Measurements from ENCODE around the gene CNMD. TPM values are rescaled to one million over a fixed set of nuclear protein-coding genes. Genes with fewer than 3 reads are reported as not detected.

CNMD gene
- total and polyA plus RNA-seq, 2 of the 8 experiments (the other 6 are each of a cell fraction or from before 2014, with no cell fraction given): 87.4 to 113 TPM

GRCh38 chr13:52712385-52712784 lies 27.2 kb downstream of the CNMD start:
- H4K20me1 ChIP-seq (replicated peaks in 1 of 2; ENCODE audit: control insufficient read depth in 1 of 2, insufficient read depth in 2 of 2, low read length in 2 of 2): no peaks in the 10 kb centered on the region
- H4K5ac ChIP-seq (ENCODE audit: insufficient read length, low read depth, low read length): no peak overlapping the region
- H3K18ac ChIP-seq (ENCODE audit: extremely low read depth, low read length): no peak overlapping the region
- H2AFZ ChIP-seq (ENCODE audit: low read length): no peak overlapping the region
- no peak overlapping the region for H3K9ac ChIP-seq (replicated peaks in 1 of 4; ENCODE audit: extremely low read depth in 1 of 4, low read depth in 3 of 4, low read length in 3 of 4)
- FAIRE-seq: no peak
- H2BK12ac ChIP-seq (ENCODE audit: low read depth, low read length): no peak overlapping the region
- no peak overlapping the region for H4K91ac ChIP-seq (replicated peaks; ENCODE audit: insufficient read length, low read length)
- no peaks in the 10 kb centered on the region for H3K79me1 ChIP-seq (ENCODE audit: low read depth, low read length)
- no peak overlapping the region for H2BK15ac ChIP-seq (ENCODE audit: low read length)
- POLR2A ChIA-PET (ENCODE audit: partially characterized antibody): interaction anchor here (0.8 to 5.1 kb wide), 7 partner anchors 9 to 114 kb away, joined by 3 to 28 read pairs (median 4); partner anchors contain the start of genes CNMD and SUGT1
- H4K8ac ChIP-seq (ENCODE audit: extremely low read depth, insufficient read depth, low read length): no peak overlapping the region
- H3K4me2 ChIP-seq (ENCODE audit: insufficient read depth in 1 of 2, low read depth in 2 of 2, low read length in 2 of 2): no peak overlapping the region
- no peak overlapping the region for H2BK5ac ChIP-seq (ENCODE audit: low read depth, low read length)
- no peak overlapping the region for H3K4me3 ChIP-seq (ENCODE audit: extremely low read depth in 1 of 4, insufficient read depth in 2 of 4, low read depth in 3 of 4, low read length in 4 of 4)
- H3K23me2 ChIP-seq (ENCODE audit: low read depth, low read length): no peaks in the 10 kb centered on the region
- 74% methylated on average over 3 of the region's 3 CpGs; no CpG with 5 or more reads in 1 of the 2 experiments for WGBS, 2 experiments (ENCODE audit: extremely low coverage in 1 of 2, insufficient coverage in 1 of 2, insufficient read length in 1 of 2, insufficient replicate concordance in 2 of 2, low coverage in 1 of 2, low lambda C conversion rate in 2 of 2, missing lambda C conversion rate in 1 of 2)
- no peak overlapping the region for H3K23ac ChIP-seq (ENCODE audit: insufficient read length)
- no peak overlapping the region for H3K4ac ChIP-seq (replicated peaks; ENCODE audit: insufficient read length, low read depth, low read length)
- H2BK120ac ChIP-seq (replicated peaks; ENCODE audit: low read depth, low read length): no peak overlapping the region
- H3K79me2 ChIP-seq (ENCODE audit: control insufficient read depth in 1 of 2, insufficient read depth in 2 of 2, low read length in 2 of 2): no peaks in the 10 kb centered on the region
- no peak overlapping the region for H2AK5ac ChIP-seq (ENCODE audit: low read depth, low read length)
- H3K4me1 ChIP-seq (replicated peaks in 1 of 4; ENCODE audit: control insufficient read depth in 3 of 4, insufficient read depth in 4 of 4, low read length in 3 of 4): peaks cover 0 to 4% (median 3%) of the 10 kb centered on the region in 4 experiments; a peak in 3 of 7 replicates
- no peaks in the 10 kb centered on the region for H3K27me3 ChIP-seq (replicated peaks in 1 of 4; ENCODE audit: control insufficient read depth in 3 of 4, extremely low read depth in 1 of 4, insufficient read depth in 3 of 4, low read length in 3 of 4)
- no peak overlapping the region for H2BK20ac ChIP-seq (ENCODE audit: low read length)
- H3K56ac ChIP-seq (replicated peaks; ENCODE audit: insufficient read length, low read depth, low read length): no peak overlapping the region
- no peak for DNase-seq (ENCODE audit: low read depth in 1 of 2, low spot score in 2 of 2)
- H3K27ac ChIP-seq (ENCODE audit: low read depth, low read length): no peak overlapping the region
- CTCF ChIA-PET (ENCODE audit: partially characterized antibody): interaction anchor here (0.8 to 4.3 kb wide), 10 partner anchors 10 to 138 kb away, joined by 3 to 25 read pairs (median 6); partner anchors contain the start of gene CNMD
- H3K9me3 ChIP-seq (ENCODE audit: insufficient read depth in 2 of 2, low read depth in 1 of 2, low read length in 1 of 2): no peaks in the 10 kb centered on the region; a peak in 1 of 4 replicates
- H3K36me3 ChIP-seq (ENCODE audit: control insufficient read depth in 2 of 4, insufficient read depth in 4 of 4, low read length in 3 of 4): peaks cover 0 to 43% (median 7%) of the 10 kb centered on the region in 4 experiments; a peak in 7 of 8 replicates
- H3K14ac ChIP-seq (ENCODE audit: insufficient read length): no peak overlapping the region
- TF ChIP-seq, protein P1, sequence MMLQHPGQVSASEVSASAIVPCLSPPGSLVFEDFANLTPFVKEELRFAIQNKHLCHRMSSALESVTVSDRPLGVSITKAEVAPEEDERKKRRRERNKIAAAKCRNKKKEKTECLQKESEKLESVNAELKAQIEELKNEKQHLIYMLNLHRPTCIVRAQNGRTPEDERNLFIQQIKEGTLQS (IDR thresholded peaks at IDR 0.05; ENCODE audit: insufficient read depth, low read depth, low read length): no peak
- TF ChIP-seq SIN3A (conservative IDR thresholded peaks at IDR 0.05 in 1 of 2, IDR thresholded peaks at IDR 0.05 in 1 of 2; ENCODE audit: low read depth in 1 of 2, low read length in 2 of 2): no peak
- TF ChIP-seq USF2 (IDR thresholded peaks at IDR 0.05; ENCODE audit: low read length): no peak
- no peak for TF ChIP-seq BACH1 (IDR thresholded peaks at IDR 0.05; ENCODE audit: low read length)
- TF ChIP-seq KDM5A (IDR thresholded peaks at IDR 0.05; ENCODE audit: low read length): no peak
- no peak for TF ChIP-seq MAX (IDR thresholded peaks at IDR 0.05)
- TF ChIP-seq RFX5 (IDR thresholded peaks at IDR 0.05; ENCODE audit: borderline replicate concordance, low read depth, low read length): no peak
- no peak for TF ChIP-seq KDM4A (IDR thresholded peaks at IDR 0.05; ENCODE audit: low read depth, low read length, severe bottlenecking)
- TF ChIP-seq TEAD4 (IDR thresholded peaks at IDR 0.05; ENCODE audit: low read depth, low read length): no peak
- TF ChIP-seq TAF7 (optimal IDR thresholded peaks at IDR 0.05; ENCODE audit: borderline replicate concordance, low read depth, low read length): no peak
- TF ChIP-seq ZNF274 (IDR thresholded peaks at IDR 0.05; ENCODE audit: borderline replicate concordance, extremely low read depth, low read length): no peak
- TF ChIP-seq BRCA1 (IDR thresholded peaks at IDR 0.05; ENCODE audit: low read depth, low read length): no peak

All from H1 (cell line).